ENCODE measurements around the gene GJC2. TPM values are rescaled to one million over a fixed set of nuclear protein-coding genes. Genes with fewer than 3 reads are reported as not detected.
A peak's percentile ranks its signal among the peaks of the same experiment; 100 is the strongest.

GJC2 gene
- total and polyA plus RNA-seq, 8 donors: 0.46 to 26.6 (median 1.5) TPM; not detected in 2

- no peak for DNase-seq
- intact Hi-C loops (cut with DNase I; ENCODE audit: low total_unique reads): no loop called here
- no peaks in the 10 kb centered on the region for H3K27me3 ChIP-seq
- peaks cover 5 to 26% (median 15%) of the 10 kb centered on the region in 4 donors for H3K4me1 ChIP-seq
- 81 to 93% (median 88%) methylated on average over 3 to 5 of the region's 5 CpGs for WGBS, 5 donors
- H3K36me3 ChIP-seq: peaks cover 0 to 23% (median 19%) of the 10 kb centered on the region in 4 donors
- TF ChIP-seq POLR2AphosphoS5 (IDR thresholded peaks at IDR 0.05): no peak
- TF ChIP-seq POLR2A (IDR thresholded peaks at IDR 0.05): no peak
- no peak for TF ChIP-seq EP300 (IDR thresholded peaks at IDR 0.05)
- TF ChIP-seq CTCF (IDR thresholded peaks at IDR 0.05): no peak
- H3K9me3 ChIP-seq: no peaks in the 10 kb centered on the region
- H3K4me3 ChIP-seq: no peak overlapping the region
- H3K27ac ChIP-seq: peak overlapping the region in 1 of 5 donors; percentile 66
Measured at GRCh38 chr1:228177183-228177475, 27.4 kb downstream of the GJC2 start.

- Histone ChIP-seq H3K9me3 (no peaks in the 10 kb centered on the region), H3K4me3 (no peak overlapping the region), H3K27me3 (no peaks in the 10 kb centered on the region), H3K36me3 (peaks cover 0 to 23% (median 19%) of the 10 kb centered on the region in 4 donors), H3K4me1 (peaks cover 5 to 26% (median 15%) of the 10 kb centered on the region in 4 donors), H3K27ac (peak overlapping the region in 3 of 5 donors; percentile 55 to 69 (median 67))
- no peak for TF ChIP-seq POLR2A (IDR thresholded peaks at IDR 0.05)
- TF ChIP-seq CTCF (IDR thresholded peaks at IDR 0.05): no peak
- TF ChIP-seq POLR2AphosphoS5 (IDR thresholded peaks at IDR 0.05): no peak
- no peak for TF ChIP-seq EP300 (IDR thresholded peaks at IDR 0.05)
- DNase-seq: no peak
- 83 to 89% (median 86%) methylated on average over 12 of the region's 12 CpGs for WGBS, 5 donors
- intact Hi-C loops (cut with DNase I; ENCODE audit: low total_unique reads): no loop called here
Measured at GRCh38 chr1:228177721-228178710, 28.3 kb downstream of the GJC2 start.

GRCh38 chr1:228178737-228179684 lies 29.3 kb downstream of the GJC2 start:
- intact Hi-C loops (cut with DNase I; ENCODE audit: low total_unique reads): no loop called here
- no peaks in the 10 kb centered on the region for H3K27me3 ChIP-seq
- peak overlapping the region; percentile 14 to 69 (median 55) for H3K27ac ChIP-seq
- H3K4me1 ChIP-seq: peaks cover 5 to 20% (median 11%) of the 10 kb centered on the region in 4 donors
- no peak for TF ChIP-seq CTCF (IDR thresholded peaks at IDR 0.05)
- TF ChIP-seq POLR2A (IDR thresholded peaks at IDR 0.05): no peak
- TF ChIP-seq POLR2AphosphoS5 (IDR thresholded peaks at IDR 0.05): no peak
- TF ChIP-seq EP300 (IDR thresholded peaks at IDR 0.05): no peak
- H3K36me3 ChIP-seq: peaks cover 0 to 23% (median 19%) of the 10 kb centered on the region in 4 donors
- no peaks in the 10 kb centered on the region for H3K9me3 ChIP-seq
- no peak overlapping the region for H3K4me3 ChIP-seq
- WGBS, 5 donors: 51 to 71% (median 59%) methylated on average over 12 of the region's 12 CpGs
- DNase-seq: peak in 1 of 2 donors; percentile 63

Data from stomach (tissue), 9 donors.